ENCODE measurements around the gene CASP7. TPM values are rescaled to one million over a fixed set of nuclear protein-coding genes. Genes with fewer than 3 reads are reported as not detected.
A peak's percentile ranks its signal among the peaks of the same experiment; 100 is the strongest.

CASP7 gene
- total RNA-seq, 2 experiments from 2014 or later: 14.8 to 16.5 TPM

DNA sequence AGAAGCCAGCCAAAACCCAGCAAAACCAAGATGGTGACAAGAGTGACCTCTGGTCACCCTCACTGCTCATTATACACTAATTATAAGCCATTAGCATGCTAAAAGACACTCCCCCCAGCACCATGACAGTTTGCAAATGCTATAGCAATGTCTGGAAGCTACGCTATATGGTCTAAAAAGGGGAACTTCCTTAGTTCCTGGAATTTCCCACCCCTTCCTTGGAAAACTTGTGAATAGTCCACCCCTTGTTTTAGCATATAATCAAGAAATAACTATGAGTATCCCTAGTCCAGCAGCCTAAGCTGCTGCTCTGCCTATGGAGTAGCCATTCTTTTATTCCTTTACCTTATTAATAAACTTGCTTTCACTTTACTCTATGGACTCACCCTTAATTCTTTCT is 16.0 kb downstream of the CASP7 start:
- H3K27ac ChIP-seq (ENCODE audit: low read depth, low read length, poor library complexity, severe bottlenecking): no peak overlapping the region
- no peaks in the 10 kb centered on the region for H3K4me1 ChIP-seq (ENCODE audit: insufficient read depth, low read length, poor library complexity, severe bottlenecking)
- no peaks in the 10 kb centered on the region for H4K20me1 ChIP-seq (ENCODE audit: insufficient read depth, low read length)
- intact Hi-C loops (cut with micrococcal nuclease; ENCODE audit: unreplicated experiment): no loop called here
- DNase-seq (ENCODE audit: low spot score): no peak
- H3K9me2 ChIP-seq (ENCODE audit: insufficient read depth, low read length): no peaks in the 10 kb centered on the region
- no peaks in the 10 kb centered on the region for H3K79me2 ChIP-seq (ENCODE audit: insufficient read depth, low read depth, low read length)
- H3K4me2 ChIP-seq (ENCODE audit: low read length): no peak overlapping the region
- no peak overlapping the region for H2AFZ ChIP-seq (ENCODE audit: low read length)
- POLR2A ChIA-PET: interaction anchor here (0.7 kb wide), 1 partner anchor 865 kb away, joined by 3 read pairs; no protein-coding TSS in a partner anchor
- TF ChIP-seq, protein P1, sequence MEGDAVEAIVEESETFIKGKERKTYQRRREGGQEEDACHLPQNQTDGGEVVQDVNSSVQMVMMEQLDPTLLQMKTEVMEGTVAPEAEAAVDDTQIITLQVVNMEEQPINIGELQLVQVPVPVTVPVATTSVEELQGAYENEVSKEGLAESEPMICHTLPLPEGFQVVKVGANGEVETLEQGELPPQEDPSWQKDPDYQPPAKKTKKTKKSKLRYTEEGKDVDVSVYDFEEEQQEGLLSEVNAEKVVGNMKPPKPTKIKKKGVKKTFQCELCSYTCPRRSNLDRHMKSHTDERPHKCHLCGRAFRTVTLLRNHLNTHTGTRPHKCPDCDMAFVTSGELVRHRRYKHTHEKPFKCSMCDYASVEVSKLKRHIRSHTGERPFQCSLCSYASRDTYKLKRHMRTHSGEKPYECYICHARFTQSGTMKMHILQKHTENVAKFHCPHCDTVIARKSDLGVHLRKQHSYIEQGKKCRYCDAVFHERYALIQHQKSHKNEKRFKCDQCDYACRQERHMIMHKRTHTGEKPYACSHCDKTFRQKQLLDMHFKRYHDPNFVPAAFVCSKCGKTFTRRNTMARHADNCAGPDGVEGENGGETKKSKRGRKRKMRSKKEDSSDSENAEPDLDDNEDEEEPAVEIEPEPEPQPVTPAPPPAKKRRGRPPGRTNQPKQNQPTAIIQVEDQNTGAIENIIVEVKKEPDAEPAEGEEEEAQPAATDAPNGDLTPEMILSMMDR (conservative IDR thresholded peaks at IDR 0.05; ENCODE audit: low read length): no peak
- TF ChIP-seq EZH2phosphoT487 (IDR thresholded peaks at IDR 0.05; ENCODE audit: borderline replicate concordance, low read depth, low read length): no peak
- CTCF ChIA-PET (ENCODE audit: unreplicated experiment): no interaction called here
- H3K9me3 ChIP-seq (ENCODE audit: low read length): peaks cover 25% of the 10 kb centered on the region; the same call in 1 of the 2 replicates
- BruUV-seq (replicated peaks): no TSS peak
- peaks cover 56% of the 10 kb centered on the region for H3K36me3 ChIP-seq (ENCODE audit: insufficient read depth, low read length)
- H3K4me3 ChIP-seq (ENCODE audit: low read depth, low read length, poor library complexity, severe bottlenecking): no peak overlapping the region

DNA sequence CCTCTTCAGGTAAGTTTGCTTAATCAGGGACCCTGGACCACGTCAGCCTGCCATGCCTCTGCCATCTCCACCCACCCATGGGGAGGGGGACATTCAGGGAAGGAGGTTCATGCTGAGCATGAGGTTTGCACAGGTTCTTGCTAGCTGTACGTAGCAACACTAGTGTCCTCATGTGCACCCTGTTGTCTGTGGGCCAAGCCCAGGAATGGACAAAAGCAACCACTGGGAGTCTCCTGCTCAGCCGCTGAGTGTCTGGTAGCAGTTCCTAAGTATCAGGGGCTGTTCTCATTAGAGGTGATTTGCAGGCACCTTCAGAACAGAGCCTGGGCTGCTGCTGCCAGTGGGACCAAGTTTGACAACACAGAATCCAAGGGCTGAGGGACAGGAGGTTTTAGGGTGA is 17.9 kb downstream of the CASP7 start:
- Histone ChIP-seq H3K36me3 (ENCODE audit: insufficient read depth, low read length) (peaks cover 47% of the 10 kb centered on the region), H3K9me2 (ENCODE audit: insufficient read depth, low read length) (no peaks in the 10 kb centered on the region), H3K4me2 (ENCODE audit: low read length) (no peak overlapping the region), H3K79me2 (ENCODE audit: insufficient read depth, low read depth, low read length) (no peaks in the 10 kb centered on the region), H3K4me1 (ENCODE audit: insufficient read depth, low read length, poor library complexity, severe bottlenecking) (no peaks in the 10 kb centered on the region), H3K9me3 (ENCODE audit: low read length) (peaks cover 21% of the 10 kb centered on the region; the same call in 1 of the 2 replicates), H3K27ac (ENCODE audit: low read depth, low read length, poor library complexity, severe bottlenecking) (no peak overlapping the region), H2AFZ (ENCODE audit: low read length) (no peak overlapping the region), H3K4me3 (ENCODE audit: low read depth, low read length, poor library complexity, severe bottlenecking) (no peak overlapping the region), H4K20me1 (ENCODE audit: insufficient read depth, low read length) (no peaks in the 10 kb centered on the region)
- POLR2A ChIA-PET: interaction anchor here (0.6 to 2.8 kb wide), 3 partner anchors 16 to 782 kb away, joined by 3 to 11 read pairs (median 3); partner anchors contain the start of gene CASP7
- no TSS peak for BruUV-seq (replicated peaks)
- TF ChIP-seq, protein P1 (conservative IDR thresholded peaks at IDR 0.05; ENCODE audit: low read length): no peak
- TF ChIP-seq EZH2phosphoT487 (IDR thresholded peaks at IDR 0.05; ENCODE audit: borderline replicate concordance, low read depth, low read length): no peak
- DNase-seq (ENCODE audit: low spot score): no peak
- CTCF ChIA-PET (ENCODE audit: unreplicated experiment): no interaction called here
- intact Hi-C loops (cut with micrococcal nuclease; ENCODE audit: unreplicated experiment): no loop called here

DNA sequence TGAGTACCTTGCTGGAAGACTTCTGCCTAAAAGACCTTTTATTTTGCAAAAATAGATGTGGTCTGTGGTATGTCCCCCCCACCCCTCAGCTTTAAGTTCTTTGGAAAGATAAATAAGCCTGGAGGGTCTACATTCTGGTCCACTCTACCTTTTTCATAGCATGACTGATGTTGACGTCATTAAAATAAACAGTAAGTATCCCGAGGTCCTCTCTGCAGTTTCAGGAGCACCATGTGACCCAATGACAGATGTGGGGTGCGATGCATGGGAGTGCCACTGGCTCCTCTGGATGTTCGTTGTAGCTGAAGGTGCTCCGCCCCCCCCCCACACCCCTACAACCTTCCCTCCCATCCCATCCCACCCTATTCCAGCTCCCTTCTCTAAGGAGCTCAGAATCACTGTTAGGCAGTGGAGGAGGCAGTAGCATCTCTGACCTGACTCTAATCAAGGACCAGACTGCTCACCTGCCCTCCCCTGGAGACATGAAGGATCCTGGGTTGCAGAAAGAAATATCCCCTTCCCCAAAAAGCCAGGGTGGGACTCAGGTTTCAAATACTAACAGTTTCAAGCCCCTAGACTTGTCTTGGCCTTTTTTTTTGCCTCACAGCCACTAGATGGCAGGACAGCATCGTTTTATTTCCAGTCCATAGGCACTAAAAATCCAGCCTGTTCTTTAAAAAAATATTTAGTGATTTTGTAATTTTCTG is 25.1 kb downstream of the CASP7 start:
- CTCF ChIA-PET (ENCODE audit: unreplicated experiment): interaction anchor here (0.6 kb wide), 1 partner anchor 74 kb away, joined by 3 read pairs; no protein-coding TSS in a partner anchor
- POLR2A ChIA-PET: interaction anchor here (0.6 kb wide), 1 partner anchor 856 kb away, joined by 4 read pairs; no protein-coding TSS in a partner anchor
- Histone ChIP-seq H3K36me3 (ENCODE audit: insufficient read depth, low read length) (peaks cover 13% of the 10 kb centered on the region; the same call in 1 of the 2 replicates), H3K4me1 (ENCODE audit: insufficient read depth, low read length, poor library complexity, severe bottlenecking) (no peaks in the 10 kb centered on the region), H3K4me2 (ENCODE audit: low read length) (no peak overlapping the region), H3K79me2 (ENCODE audit: insufficient read depth, low read depth, low read length) (no peaks in the 10 kb centered on the region), H4K20me1 (ENCODE audit: insufficient read depth, low read length) (no peaks in the 10 kb centered on the region; the same call in 1 of the 2 replicates), H3K27ac (ENCODE audit: low read depth, low read length, poor library complexity, severe bottlenecking) (no peak overlapping the region), H3K9me3 (ENCODE audit: low read length) (no peaks in the 10 kb centered on the region), H3K9me2 (ENCODE audit: insufficient read depth, low read length) (no peaks in the 10 kb centered on the region), H2AFZ (ENCODE audit: low read length) (no peak overlapping the region), H3K4me3 (ENCODE audit: low read depth, low read length, poor library complexity, severe bottlenecking) (no peak overlapping the region)
- BruUV-seq (replicated peaks): no TSS peak
- DNase-seq (ENCODE audit: low spot score): peak; percentile 54
- TF ChIP-seq, protein P1 (conservative IDR thresholded peaks at IDR 0.05; ENCODE audit: low read length): peak; percentile 93
- TF ChIP-seq EZH2phosphoT487 (IDR thresholded peaks at IDR 0.05; ENCODE audit: borderline replicate concordance, low read depth, low read length): no peak
- intact Hi-C loops (cut with micrococcal nuclease; ENCODE audit: unreplicated experiment): loop anchor here (1.0 to 5.0 kb wide), 2 partner anchors 93 to 399 kb away; no protein-coding TSS in a partner anchor
